NCI-H146 (cell line): ENCODE data around the gene TTC7B.
"Not testable (repeated sequence)": the region's sequence is repeated elsewhere in the genome, so short reads cannot be mapped to it uniquely, and the experiment has no call there.

Experiments
- DNase-seq: peaks from one replicate; lab custom pipeline; 2025; lab: John Stamatoyannopoulos, UW

Gene TTC7B

DNA sequence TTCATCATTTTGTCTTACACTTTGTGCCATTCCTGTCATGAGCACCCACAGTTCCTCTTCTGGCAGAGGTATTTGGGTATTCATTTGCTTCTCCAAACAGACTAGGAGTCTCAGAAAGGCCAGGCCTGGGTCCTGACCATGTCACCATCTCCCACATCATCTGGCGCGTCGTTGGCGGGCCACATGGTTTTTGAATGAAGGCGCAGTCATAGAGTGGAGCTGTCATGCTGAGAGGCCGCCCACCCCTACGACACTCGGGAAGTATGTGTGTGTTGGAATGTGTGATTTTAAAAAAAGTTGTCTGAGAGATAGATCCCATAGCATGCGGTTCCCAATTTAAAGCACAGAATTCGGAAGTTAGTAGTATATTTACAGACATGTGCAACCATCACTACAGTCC is 15.6 kb upstream of the TTC7B start:
- DNase-seq = no peak

DNA sequence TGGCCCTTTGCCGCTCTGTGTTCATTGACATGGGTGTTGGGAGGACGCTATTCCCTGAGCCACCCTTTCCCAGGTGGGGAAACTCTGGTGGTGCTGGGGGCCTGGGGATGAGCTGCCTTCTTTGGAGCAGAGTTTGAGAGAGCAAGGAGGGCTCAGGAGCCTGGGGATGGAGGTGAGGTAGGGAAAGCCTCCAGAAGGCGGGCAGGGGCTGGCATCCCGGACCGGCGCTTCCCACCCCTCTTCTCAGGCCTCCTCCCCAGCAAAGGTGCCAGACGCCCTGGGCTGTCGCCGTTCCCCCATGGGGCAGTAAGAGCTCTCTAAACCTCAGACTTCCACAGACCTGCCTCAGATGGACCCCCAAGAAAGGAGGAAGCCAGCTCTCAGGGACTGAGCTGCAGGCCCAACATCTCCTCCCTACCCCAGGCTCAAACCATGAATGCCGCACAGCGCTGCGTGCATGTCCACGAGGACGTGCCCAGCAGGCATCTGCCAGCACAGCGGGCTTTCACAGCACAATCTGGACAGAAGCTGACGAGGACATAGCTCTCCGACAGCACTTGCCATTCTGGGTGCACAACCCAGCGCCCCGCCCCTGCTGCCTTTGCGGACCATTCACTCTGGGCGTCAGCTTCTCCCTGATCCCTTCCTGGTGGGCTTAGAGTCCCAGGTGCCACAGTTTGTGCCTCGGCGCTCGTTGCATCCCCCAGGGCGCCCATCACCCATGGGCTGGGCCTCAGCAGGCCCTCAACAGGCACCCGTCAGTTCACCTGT is 14.9 kb upstream of the TTC7B start:
- DNase-seq = no peak

DNA sequence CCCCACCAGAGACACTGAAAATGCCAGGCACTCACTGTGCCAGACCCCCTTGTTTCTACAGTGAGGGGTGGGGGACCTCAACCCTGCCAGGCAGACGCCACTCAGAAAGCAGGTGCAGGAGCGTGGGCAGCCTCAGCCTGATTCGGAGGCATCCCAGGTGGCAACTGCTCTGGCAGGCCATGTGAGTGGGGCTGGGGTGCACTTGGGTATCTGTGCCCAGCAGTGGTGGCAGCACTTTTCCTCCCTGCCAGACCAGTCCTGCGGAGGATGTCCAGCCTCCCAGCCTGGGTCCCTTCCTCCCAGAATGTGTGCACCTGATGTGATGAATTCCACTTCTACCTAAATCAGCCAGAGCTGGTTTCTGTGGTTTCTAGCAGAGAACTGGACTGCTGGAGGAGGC is 13.4 kb upstream of the TTC7B start:
- DNase-seq = no peak

DNA sequence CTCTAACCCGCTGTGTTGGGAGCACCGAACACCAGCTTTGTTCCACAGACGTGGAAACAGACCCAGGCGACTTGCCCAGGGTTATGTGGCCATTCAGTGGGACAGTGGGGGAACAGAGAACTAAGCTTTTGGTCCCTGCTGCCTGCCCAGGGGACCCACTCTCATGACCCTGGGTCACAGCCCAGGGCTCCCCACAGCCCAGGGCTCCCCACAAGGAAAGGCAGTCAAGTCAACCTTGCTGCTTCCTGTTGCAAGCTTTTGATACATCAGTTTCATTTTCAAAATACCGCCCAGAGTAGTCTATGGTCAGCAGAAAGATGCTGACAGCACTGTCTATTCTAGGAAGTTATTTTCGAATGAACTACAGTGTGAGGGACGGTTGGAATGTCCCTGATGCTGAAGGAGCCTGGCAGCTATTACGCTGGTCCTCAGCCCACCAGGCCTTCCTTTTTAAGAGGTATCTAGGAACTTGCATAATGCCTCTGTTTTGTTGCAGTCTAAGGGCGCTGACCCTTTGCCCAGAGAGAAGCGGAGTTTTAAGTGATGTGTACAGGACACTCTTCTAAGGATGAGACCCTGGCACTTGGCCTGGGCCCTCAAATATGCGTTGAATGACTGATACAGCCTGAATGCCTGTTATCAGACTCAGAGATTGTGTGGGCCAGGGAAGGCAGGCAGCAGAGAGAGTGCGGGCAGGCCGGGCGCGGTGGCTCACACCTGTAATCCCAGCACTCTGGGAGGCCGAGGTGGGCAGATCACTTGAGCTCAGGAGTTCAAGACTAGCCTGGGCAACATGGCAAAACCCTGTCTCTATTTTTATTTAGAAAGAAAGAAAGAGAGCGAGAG is 12.6 kb upstream of the TTC7B start:
- DNase-seq = no peak

DNA sequence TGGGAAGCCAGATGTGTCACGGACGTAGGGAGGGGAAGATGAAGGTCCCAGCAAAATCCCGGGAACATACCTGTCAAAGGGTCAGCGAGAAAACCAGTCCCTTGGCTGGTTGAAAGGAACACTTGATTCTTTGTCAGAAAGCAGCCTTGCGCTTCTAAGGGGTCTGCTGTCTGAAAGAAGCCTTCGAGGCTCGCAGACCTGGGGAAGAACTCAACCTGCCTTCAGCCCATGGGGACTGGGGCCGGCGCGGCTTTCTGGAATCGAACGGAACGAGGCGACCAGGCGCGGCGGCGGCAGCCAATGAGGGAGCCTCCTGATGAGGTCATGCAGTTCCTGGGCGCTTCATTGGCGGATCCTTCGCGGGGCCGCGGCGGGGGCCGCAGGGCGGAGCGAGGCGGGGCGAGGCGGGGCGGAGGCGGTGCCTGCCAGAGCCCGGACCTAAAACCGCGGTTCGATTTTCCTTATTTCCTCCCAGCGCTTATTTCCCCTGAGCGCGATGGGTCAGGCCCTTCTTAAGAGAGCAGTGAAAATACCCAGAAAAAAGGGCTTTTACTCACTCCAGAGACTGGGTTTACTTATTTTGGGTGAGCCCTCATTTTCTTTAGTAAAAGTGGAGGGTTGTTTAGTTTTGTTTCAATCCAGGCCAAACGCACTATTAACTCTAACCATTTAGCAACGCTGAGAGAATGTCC is 11.8 kb upstream of the TTC7B start:
- DNase-seq = peak; percentile 85

DNA sequence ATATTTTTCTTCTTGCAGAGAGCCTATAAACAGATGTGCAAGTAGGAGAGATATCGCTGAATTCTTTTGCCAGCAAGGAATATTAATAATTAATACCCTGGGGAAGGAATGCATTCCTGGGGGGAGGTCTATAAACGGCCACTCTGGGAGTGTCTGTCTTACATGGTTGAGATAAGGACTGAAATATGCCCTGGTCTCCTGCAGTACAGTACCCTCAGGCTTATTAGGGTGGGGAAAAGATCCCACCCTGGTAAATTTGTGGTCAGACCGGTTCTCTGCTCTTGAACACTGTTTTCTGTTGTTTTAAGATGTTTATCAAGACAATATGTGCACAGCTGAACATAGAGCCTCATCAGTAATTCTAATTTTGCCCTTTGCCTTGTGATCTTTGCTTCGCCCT is 7.3 kb upstream of the TTC7B start:
- not testable (repeated sequence) for DNase-seq

DNA sequence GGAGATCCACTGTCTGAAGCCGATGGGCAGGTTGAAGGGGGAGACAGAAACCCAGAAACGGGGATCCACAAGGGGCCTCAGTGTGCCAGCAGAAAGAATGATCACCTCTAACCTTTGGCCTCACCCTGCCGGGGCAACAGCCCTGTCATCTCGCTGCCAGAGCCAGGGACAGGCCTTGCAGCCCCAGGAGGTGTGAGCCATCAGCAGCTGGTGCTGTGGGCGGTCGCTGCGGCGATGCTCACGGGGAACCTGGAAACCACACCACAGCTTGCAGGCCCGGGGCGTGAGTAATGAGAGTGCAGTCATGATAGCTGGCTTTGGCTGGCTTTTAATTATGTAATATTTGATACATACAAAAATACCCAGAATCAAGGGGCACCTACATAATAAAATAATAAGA is 4.7 kb upstream of the TTC7B start:
- DNase-seq = peak; percentile 33

DNA sequence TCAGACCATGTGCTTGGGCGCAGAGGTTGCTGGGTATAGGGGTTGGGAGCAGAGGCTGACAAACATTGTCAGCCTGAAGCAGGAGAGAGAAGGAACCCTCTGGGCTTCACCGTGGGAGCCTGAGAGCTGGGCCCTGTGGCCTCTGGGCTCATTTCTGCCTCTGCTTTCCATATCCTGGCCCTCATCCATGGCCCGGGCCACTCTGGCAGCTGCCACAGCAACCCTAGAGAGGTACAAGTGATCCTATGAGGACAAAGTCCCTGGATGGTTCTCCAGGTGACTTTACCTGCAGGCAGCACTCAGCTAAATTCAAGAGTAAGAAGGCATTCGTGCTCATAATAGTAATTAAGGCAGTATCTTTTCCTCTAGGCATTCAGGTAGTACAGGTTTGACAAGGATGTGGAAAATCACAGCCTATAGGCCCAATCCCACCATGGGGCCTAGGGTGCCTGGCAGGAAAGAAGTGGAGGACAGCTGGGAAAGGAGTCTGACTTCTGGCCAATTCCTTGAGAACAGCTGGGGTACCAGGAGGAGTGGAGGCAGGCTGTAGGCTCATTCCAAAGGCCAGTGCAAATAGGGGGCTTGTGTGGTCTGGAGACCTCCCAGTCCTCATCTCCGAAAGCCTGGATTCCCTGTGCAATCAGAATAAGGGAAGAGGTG is 3.6 kb upstream of the TTC7B start:
- DNase-seq = no peak

DNA sequence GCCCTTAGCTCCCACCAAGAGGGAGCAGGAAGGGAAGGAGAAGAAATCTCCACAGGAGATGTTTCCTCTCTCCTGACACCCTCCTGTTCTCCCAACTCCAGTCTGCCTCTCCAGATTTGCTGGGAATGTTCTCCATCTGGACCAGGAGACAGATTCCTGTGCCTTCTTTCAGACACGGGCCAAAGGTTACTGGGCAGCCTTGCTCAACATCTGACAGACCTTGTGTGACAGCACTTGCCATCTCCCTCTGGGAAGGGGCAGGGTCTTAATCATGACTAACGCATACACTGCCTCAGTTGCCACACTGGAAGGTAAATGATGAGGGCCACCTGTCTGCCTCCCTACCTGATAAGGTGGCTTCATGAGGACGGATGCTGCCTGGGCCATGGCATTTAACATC is 2.5 kb upstream of the TTC7B start:
- no peak for DNase-seq

DNA sequence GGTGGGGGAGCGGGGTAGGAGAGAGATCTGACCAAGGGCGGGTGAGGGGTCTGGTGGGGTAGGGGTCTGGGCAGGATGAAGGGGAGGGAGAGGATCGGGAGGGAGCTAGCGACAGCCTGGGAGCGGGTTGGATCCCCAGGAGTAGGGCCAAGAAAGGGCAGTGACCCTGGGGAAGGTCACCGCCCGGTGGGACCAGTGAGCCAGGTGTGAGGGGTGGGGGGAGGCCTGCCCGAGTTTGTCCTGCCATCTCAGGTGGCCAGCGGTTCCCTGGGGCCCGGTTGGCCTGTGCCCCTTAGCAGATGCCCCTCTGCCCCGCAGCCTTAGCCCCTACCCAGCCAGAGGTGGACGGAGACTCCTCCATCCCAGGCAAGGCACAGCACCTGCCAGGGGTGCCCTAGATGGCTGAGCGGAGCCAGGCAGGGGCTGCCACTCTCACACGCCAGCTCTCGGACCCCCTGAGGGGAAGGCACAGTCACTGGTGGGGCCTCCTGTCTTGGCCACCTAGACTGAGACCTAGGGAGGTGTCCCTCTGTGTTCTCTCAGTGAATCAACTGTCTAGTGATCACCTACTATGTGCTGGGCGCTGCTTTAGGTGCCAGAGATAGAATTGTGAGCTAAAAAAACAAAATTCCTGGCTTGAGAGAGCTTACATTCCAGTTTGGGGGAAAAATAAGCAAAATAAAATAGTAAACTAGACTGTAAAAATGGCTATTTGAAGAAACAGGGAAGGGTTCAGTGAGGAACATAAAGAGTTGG is 629 bp upstream of the TTC7B start:
- no peak for DNase-seq

DNA sequence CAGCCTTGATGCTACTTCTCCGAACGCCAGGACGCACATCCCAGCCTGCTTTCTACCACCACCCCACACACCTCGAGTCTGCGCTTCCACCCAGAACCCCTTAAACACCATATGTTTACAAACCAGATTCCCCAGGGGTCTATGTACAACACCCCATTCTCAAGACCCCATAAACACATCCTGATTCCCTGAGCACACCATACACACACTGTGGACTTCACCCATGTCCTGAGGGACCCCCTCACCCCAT is 733 bp downstream of the TTC7B start:
- no peak for DNase-seq

DNA sequence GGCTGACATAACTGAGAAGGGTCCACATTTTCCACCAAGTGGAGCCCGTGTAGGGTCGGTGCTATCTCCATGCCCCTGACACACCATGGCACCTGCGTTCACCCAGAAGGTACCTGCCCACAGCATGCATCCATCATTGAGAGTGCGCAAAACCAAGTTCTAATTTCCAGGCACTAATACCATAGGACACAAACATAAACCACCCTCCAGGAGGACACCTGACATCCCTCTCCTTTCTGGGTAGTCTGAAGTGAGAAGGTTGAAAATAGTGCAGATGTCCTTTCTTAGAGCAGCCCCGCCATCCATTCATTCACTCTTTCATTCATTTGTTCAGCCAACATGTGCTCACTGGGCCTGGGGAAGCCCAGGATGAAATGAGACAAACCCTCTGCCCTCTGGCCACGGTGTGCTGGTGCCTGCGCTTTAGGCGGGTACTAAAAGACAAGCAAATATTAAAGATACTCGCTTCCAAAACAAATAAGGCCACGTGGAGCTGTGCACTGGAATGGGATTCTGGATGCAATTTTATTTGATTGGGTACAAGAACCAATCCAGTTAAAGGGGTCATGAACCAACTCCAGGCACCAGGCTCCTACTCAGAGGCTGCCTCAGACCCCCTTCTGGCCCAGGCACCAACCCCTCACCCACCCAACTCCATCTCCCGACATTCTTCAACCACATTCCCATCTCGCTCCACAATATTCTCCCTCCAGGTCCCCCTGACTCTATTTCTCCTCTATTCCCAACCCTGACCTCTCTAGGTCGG is 1.2 kb downstream of the TTC7B start:
- DNase-seq = no peak

DNA sequence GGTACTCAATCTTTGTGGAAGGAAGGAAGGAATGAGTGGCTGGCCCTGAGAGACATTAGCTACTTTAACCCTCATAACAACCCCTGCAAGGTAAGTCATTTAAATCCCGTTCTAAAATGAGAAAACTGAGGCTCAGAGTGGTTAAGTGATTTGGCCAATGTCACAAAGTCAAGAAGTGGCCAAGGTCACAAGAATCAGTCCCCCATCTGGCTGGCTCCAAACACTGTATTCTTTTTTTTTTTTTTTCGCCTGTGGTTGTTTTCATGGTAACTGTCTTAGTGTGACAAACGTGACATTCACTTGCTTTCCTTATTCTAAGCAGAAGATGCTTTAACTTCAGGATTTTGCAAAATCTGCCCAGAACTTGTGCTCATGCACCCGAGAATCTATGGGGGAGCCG is 2.8 kb downstream of the TTC7B start:
- DNase-seq = no peak

DNA sequence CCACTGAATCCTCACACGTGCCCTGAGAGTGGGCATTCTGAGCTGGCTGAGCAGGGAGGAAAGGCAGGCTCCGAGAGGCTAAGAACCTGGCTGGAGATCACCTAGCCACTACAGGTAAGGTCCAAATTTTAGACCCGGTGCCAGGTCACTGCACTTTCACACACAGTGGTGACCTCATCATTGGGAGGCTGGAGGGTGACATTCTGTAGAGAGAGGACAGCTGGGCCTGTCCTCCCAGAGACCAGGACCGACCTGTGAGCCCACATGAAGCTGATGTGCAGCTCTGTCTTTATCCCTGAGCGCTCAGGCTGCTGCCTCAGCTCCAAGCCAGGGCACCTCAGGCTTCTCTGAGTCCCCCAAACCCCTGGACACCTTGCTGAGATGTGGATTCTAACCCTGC is 4.1 kb downstream of the TTC7B start:
- DNase-seq = no peak

DNA sequence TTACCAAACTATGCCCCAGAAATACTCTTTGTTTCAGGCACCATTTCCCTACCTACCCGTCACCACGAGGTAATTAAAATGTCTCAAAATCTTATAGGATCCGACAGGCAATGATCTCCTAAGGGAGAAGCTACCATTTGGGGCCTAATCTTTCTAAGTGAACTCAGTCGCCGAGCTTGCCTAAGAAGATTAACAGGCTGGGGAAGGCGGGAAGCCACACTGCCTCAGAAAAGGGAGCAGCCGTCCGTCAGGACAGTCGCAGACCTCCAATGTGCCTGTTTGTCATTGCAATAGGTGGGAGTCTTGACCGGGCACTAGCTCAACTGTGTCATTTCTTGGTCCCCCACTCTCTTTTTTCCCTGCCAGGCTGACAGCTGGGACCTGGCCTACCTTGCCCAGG is 4.6 kb downstream of the TTC7B start:
- no peak for DNase-seq

DNA sequence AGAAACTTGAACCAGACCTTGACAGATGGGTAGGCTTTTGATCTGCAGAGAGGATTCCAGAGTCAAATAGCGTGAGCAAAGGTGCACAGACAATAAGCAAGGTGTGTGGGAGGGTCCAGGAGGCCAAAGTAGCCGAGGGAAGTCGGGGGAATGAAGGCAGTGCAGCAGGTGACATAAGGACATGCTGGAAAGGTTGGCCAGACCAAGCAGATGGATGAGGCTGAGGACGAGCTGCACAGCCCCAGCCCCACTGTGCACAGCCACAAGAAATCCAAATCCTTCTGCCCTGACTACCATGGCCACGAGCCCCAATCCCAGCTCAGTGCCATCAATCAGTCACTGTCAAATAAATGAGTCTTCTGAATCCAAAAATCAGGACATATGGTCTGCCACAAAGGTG is 5.4 kb downstream of the TTC7B start:
- DNase-seq = no peak

DNA sequence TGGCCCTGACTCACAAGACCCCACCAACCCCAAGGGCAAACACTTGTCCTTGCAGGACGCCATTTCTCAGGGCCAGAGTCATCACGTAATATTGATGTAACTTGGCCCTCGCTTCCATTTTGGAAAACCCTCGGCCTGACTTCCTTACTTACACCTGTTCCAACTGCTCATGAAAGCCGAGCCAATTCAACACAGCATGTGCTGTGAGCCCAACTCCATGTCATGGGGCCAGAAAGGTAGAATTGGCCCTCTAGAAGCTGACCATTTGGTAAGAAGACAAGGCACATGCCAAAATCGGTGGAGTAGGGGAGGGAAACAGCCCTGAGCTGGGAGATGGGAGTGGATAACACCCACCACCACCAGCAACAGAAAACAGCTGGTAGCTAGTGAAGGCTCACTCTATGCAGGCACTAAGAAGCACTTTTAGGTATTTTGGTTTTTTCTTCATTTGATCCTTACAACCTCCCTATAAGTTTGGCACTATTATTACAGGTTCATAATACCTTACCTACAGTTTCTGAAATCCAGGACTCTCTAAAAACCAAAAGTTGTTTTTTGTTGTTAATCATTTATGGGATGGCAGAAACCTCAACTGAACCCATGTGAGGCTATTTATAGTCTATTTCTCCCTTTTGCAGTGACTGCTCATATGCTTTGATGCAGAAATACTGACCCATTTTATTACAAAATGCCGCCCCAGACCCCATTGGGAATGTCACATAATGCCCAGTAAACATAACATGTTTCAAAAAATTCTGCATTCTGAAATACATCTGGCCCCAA is 6.5 kb downstream of the TTC7B start:
- no peak for DNase-seq

DNA sequence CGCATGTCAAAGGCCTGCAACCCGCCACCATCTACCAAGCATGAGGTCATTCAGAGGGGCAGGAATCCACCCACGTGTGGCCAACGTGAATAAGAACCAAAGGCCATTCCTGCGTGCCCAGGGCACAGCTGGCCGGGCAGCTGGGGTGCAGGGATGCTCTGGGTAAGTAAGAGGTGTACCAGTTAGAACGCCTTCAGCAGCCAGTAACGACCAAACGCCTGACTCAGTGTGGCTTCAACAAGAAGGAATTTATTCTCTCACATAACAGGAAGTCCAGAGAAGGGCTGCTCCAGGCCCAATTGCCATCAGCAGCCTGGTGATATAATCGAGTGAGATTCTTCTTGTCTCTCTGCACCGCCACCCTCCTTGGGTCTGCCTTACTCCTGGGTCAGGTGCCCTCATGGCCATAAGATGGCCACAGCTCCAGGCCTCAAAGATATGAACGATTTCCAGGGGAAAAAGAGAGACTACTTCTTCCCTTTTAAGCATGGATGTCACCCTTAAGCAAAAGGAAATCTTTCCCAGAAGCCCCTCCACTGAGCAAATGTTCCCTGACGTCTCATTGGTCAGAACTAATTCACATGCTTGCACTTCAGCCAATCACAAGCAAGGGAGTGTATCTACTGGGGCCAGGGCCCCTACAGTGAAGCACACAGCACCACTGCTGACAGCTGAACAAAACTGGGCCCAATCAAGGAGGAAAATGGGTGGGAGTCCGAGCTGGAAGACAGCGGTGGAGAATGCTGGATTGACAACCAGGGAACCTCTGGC is 7.3 kb downstream of the TTC7B start:
- DNase-seq = no peak

DNA sequence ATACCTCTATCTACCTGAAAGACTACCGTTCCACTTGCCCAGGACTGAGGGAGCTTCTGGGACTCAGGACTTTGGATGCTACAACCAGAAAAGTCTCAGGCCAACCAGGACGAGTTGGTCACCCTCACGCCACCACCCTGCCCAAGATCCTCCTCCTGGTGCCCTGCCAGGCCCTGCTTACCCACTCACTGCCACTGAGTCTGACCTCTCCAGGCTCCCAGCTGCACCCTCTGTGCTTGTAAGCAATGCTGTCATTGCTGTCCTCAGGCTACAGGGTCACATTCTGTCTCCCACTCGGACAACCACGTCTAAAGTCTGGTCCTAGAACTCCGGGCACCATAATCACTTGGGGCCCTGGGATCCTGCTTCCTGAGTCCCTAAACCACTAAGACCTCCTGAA is 9.2 kb downstream of the TTC7B start:
- no peak for DNase-seq
